NCI-H524 treated with DMSO at 0.1 percent for 48 hours (cell line): Measurements from ENCODE around the gene SCUBE1.

Experiments
- DNase-seq: peaks from one replicate; lab custom pipeline; 2025; lab: John Stamatoyannopoulos, UW

Gene SCUBE1

GRCh38 chr22:43173976-43174720 is 169.0 kb downstream of the SCUBE1 start:
- no peak for DNase-seq

- no peak for DNase-seq
Measured at GRCh38 chr22:43173566-43173965, 169.6 kb downstream of the SCUBE1 start.

GRCh38 chr22:43172191-43172590 is 171.0 kb downstream of the SCUBE1 start:
- no peak for DNase-seq

- no peak for DNase-seq
Measured at GRCh38 chr22:43171607-43172006, 171.6 kb downstream of the SCUBE1 start.

- no peak for DNase-seq
Measured at GRCh38 chr22:43171019-43171491, 172.1 kb downstream of the SCUBE1 start.

- no peak for DNase-seq
Measured at GRCh38 chr22:43170131-43170480, 173.1 kb downstream of the SCUBE1 start.

GRCh38 chr22:43169310-43170130 is 173.7 kb downstream of the SCUBE1 start:
- DNase-seq: no peak

- DNase-seq: no peak
Measured at GRCh38 chr22:43168471-43169309, 174.5 kb downstream of the SCUBE1 start.

- no peak for DNase-seq
Measured at GRCh38 chr22:43167001-43167589, 176.1 kb downstream of the SCUBE1 start.

GRCh38 chr22:43166132-43166930 is 176.8 kb downstream of the SCUBE1 start:
- no peak for DNase-seq

- DNase-seq: no peak
Measured at GRCh38 chr22:43164636-43165035, 178.5 kb downstream of the SCUBE1 start.

- no peak for DNase-seq
Measured at GRCh38 chr22:43163241-43163795, 179.9 kb downstream of the SCUBE1 start.

GRCh38 chr22:43162412-43163150 is 180.6 kb downstream of the SCUBE1 start:
- no peak for DNase-seq

- no peak for DNase-seq
Measured at GRCh38 chr22:43160497-43161126, 182.6 kb downstream of the SCUBE1 start.

- DNase-seq: no peak
Measured at GRCh38 chr22:43159484-43160178, 183.5 kb downstream of the SCUBE1 start.

- no peak for DNase-seq
Measured at GRCh38 chr22:43158778-43159483, 184.2 kb downstream of the SCUBE1 start.

GRCh38 chr22:43157874-43158546 is 185.2 kb downstream of the SCUBE1 start:
- no peak for DNase-seq

- DNase-seq: no peak
Measured at GRCh38 chr22:43156413-43156812, 186.8 kb downstream of the SCUBE1 start.
